GM12872 (cell line): ENCODE results near the gene FLNC.

Experiments
- CTCF ChIP-seq: IDR thresholded peaks from 3 replicates; pipeline ENCODE4 v1.5.1; 2011; ENCODE audit warnings: low read depth, mild to moderate bottlenecking, low read length, moderate library complexity; ENCODE audit not compliant: insufficient read depth

Gene FLNC

GRCh38 chr7:128807191-128807590 lies 23.0 kb upstream of the FLNC start:
- TF ChIP-seq CTCF, result no peak

- no peak for TF ChIP-seq CTCF
Observed at GRCh38 chr7:128809363-128809762, 20.8 kb upstream of the FLNC start.

GRCh38 chr7:128810473-128810872 lies 19.7 kb upstream of the FLNC start:
- no peak for TF ChIP-seq CTCF

- TF ChIP-seq CTCF, result no peak
Observed at GRCh38 chr7:128810997-128811396, 19.2 kb upstream of the FLNC start.

GRCh38 chr7:128811631-128812430 lies 18.4 kb upstream of the FLNC start:
- TF ChIP-seq CTCF, result no peak

- TF ChIP-seq CTCF, result no peak
Observed at GRCh38 chr7:128812514-128813168, 17.6 kb upstream of the FLNC start.

- no peak for TF ChIP-seq CTCF
Observed at GRCh38 chr7:128814499-128814898, 15.7 kb upstream of the FLNC start.
